NCI-H510A treated with DMSO at 0.1 percent for 48 hours (cell line): Measurements from ENCODE around the gene ATP11A.

Source experiments
- DNase-seq: peaks from one replicate; lab custom pipeline; 2025; lab: John Stamatoyannopoulos, UW

The ATP11A gene

GRCh38 chr13:112931028-112931934 lies 241.4 kb downstream of the ATP11A start:
- peak; percentile 93 for DNase-seq

GRCh38 chr13:112932971-112933370 lies 243.1 kb downstream of the ATP11A start:
- no peak for DNase-seq

- no peak for DNase-seq
These were observed 243.8 kb downstream of the ATP11A start for GRCh38 chr13:112933649-112934048.

- DNase-seq = no peak
These were observed 244.2 kb downstream of the ATP11A start for GRCh38 chr13:112934078-112934477.
